Measurements from ENCODE around the gene TFAP2A.
A peak's percentile ranks its signal among the peaks of the same experiment; 100 is the strongest.

TFAP2A gene

GRCh38 chr6:10448096-10448495 lies 33.2 kb upstream of the TFAP2A start:
- H3K4me3 ChIP-seq (ENCODE audit: low read depth, low read length): no peak overlapping the region
- no peaks in the 10 kb centered on the region for H3K27me3 ChIP-seq (ENCODE audit: control insufficient read depth, insufficient read depth, low read length)
- no peaks in the 10 kb centered on the region for H3K9me3 ChIP-seq (ENCODE audit: control insufficient read depth, insufficient read depth, low read length)
- no peaks in the 10 kb centered on the region for H3K4me1 ChIP-seq (ENCODE audit: control insufficient read depth, insufficient read depth, low read length)
- H3K9ac ChIP-seq (ENCODE audit: low read depth, low read length): no peak overlapping the region
- no peaks in the 10 kb centered on the region for H3K36me3 ChIP-seq (ENCODE audit: control insufficient read depth, insufficient read depth, low read length)
- no peak overlapping the region for H3K27ac ChIP-seq (ENCODE audit: low read depth, low read length)

GRCh38 chr6:10446548-10446947 lies 31.7 kb upstream of the TFAP2A start:
- H3K9ac ChIP-seq (ENCODE audit: low read depth, low read length): no peak overlapping the region
- no peak overlapping the region for H3K4me3 ChIP-seq (ENCODE audit: low read depth, low read length)
- no peaks in the 10 kb centered on the region for H3K9me3 ChIP-seq (ENCODE audit: control insufficient read depth, insufficient read depth, low read length)
- H3K27ac ChIP-seq (ENCODE audit: low read depth, low read length): no peak overlapping the region
- H3K4me1 ChIP-seq (ENCODE audit: control insufficient read depth, insufficient read depth, low read length): no peaks in the 10 kb centered on the region
- no peaks in the 10 kb centered on the region for H3K27me3 ChIP-seq (ENCODE audit: control insufficient read depth, insufficient read depth, low read length)
- no peaks in the 10 kb centered on the region for H3K36me3 ChIP-seq (ENCODE audit: control insufficient read depth, insufficient read depth, low read length)

GRCh38 chr6:10441655-10442009 lies 26.8 kb upstream of the TFAP2A start:
- H3K9ac ChIP-seq (ENCODE audit: low read depth, low read length): no peak overlapping the region
- no peaks in the 10 kb centered on the region for H3K4me1 ChIP-seq (ENCODE audit: control insufficient read depth, insufficient read depth, low read length)
- H3K9me3 ChIP-seq (ENCODE audit: control insufficient read depth, insufficient read depth, low read length): no peaks in the 10 kb centered on the region
- no peaks in the 10 kb centered on the region for H3K36me3 ChIP-seq (ENCODE audit: control insufficient read depth, insufficient read depth, low read length)
- H3K27me3 ChIP-seq (ENCODE audit: control insufficient read depth, insufficient read depth, low read length): no peaks in the 10 kb centered on the region
- no peak overlapping the region for H3K4me3 ChIP-seq (ENCODE audit: low read depth, low read length)
- H3K27ac ChIP-seq (ENCODE audit: low read depth, low read length): no peak overlapping the region

- Histone ChIP-seq H3K4me1 (ENCODE audit: control insufficient read depth, insufficient read depth, low read length) (no peaks in the 10 kb centered on the region), H3K9ac (ENCODE audit: low read depth, low read length) (no peak overlapping the region), H3K27ac (ENCODE audit: low read depth, low read length) (no peak overlapping the region)
Measured at GRCh38 chr6:10441004-10441654, 26.3 kb upstream of the TFAP2A start.

GRCh38 chr6:10437891-10438290 lies 23.0 kb upstream of the TFAP2A start:
- Histone ChIP-seq H3K4me3 (ENCODE audit: low read depth, low read length) (no peak overlapping the region), H3K27ac (ENCODE audit: low read depth, low read length) (no peak overlapping the region), H3K9ac (ENCODE audit: low read depth, low read length) (no peak overlapping the region)

More at GRCh38 chr6:10441004-10441654, 26.3 kb upstream of the TFAP2A start:
- no peak overlapping the region for H3K4me3 ChIP-seq (ENCODE audit: low read depth, low read length)
- no peaks in the 10 kb centered on the region for H3K36me3 ChIP-seq (ENCODE audit: control insufficient read depth, insufficient read depth, low read length)
- H3K9me3 ChIP-seq (ENCODE audit: control insufficient read depth, insufficient read depth, low read length): no peaks in the 10 kb centered on the region
- H3K27me3 ChIP-seq (ENCODE audit: control insufficient read depth, insufficient read depth, low read length): no peaks in the 10 kb centered on the region

GRCh38 chr6:10434235-10434634 lies 19.4 kb upstream of the TFAP2A start:
- peaks cover 10% of the 10 kb centered on the region for H3K27me3 ChIP-seq (ENCODE audit: control insufficient read depth, insufficient read depth, low read length)
- no peaks in the 10 kb centered on the region for H3K36me3 ChIP-seq (ENCODE audit: control insufficient read depth, insufficient read depth, low read length)
- no peak overlapping the region for H3K27ac ChIP-seq (ENCODE audit: low read depth, low read length)
- H3K4me3 ChIP-seq (ENCODE audit: low read depth, low read length): no peak overlapping the region
- peaks cover 5% of the 10 kb centered on the region for H3K4me1 ChIP-seq (ENCODE audit: control insufficient read depth, insufficient read depth, low read length)
- H3K9ac ChIP-seq (ENCODE audit: low read depth, low read length): no peak overlapping the region
- no peaks in the 10 kb centered on the region for H3K9me3 ChIP-seq (ENCODE audit: control insufficient read depth, insufficient read depth, low read length)

More at GRCh38 chr6:10437891-10438290, 23.0 kb upstream of the TFAP2A start:
- Histone ChIP-seq H3K36me3 (ENCODE audit: control insufficient read depth, insufficient read depth, low read length) (no peaks in the 10 kb centered on the region), H3K9me3 (ENCODE audit: control insufficient read depth, insufficient read depth, low read length) (no peaks in the 10 kb centered on the region), H3K4me1 (ENCODE audit: control insufficient read depth, insufficient read depth, low read length) (no peaks in the 10 kb centered on the region), H3K27me3 (ENCODE audit: control insufficient read depth, insufficient read depth, low read length) (no peaks in the 10 kb centered on the region)

GRCh38 chr6:10433322-10433721 lies 18.4 kb upstream of the TFAP2A start:
- Histone ChIP-seq H3K9me3 (ENCODE audit: control insufficient read depth, insufficient read depth, low read length) (no peaks in the 10 kb centered on the region), H3K36me3 (ENCODE audit: control insufficient read depth, insufficient read depth, low read length) (no peaks in the 10 kb centered on the region), H3K27ac (ENCODE audit: low read depth, low read length) (no peak overlapping the region), H3K27me3 (ENCODE audit: control insufficient read depth, insufficient read depth, low read length) (peaks cover 19% of the 10 kb centered on the region), H3K9ac (ENCODE audit: low read depth, low read length) (no peak overlapping the region), H3K4me3 (ENCODE audit: low read depth, low read length) (no peak overlapping the region), H3K4me1 (ENCODE audit: control insufficient read depth, insufficient read depth, low read length) (peaks cover 5% of the 10 kb centered on the region)

- H3K4me3 ChIP-seq (ENCODE audit: low read depth, low read length): no peak overlapping the region
- H3K36me3 ChIP-seq (ENCODE audit: control insufficient read depth, insufficient read depth, low read length): no peaks in the 10 kb centered on the region
- peaks cover 37% of the 10 kb centered on the region for H3K27me3 ChIP-seq (ENCODE audit: control insufficient read depth, insufficient read depth, low read length)
- no peak overlapping the region for H3K27ac ChIP-seq (ENCODE audit: low read depth, low read length)
- no peak overlapping the region for H3K9ac ChIP-seq (ENCODE audit: low read depth, low read length)
- peaks cover 8% of the 10 kb centered on the region for H3K4me1 ChIP-seq (ENCODE audit: control insufficient read depth, insufficient read depth, low read length)
- no peaks in the 10 kb centered on the region for H3K9me3 ChIP-seq (ENCODE audit: control insufficient read depth, insufficient read depth, low read length)
Measured at GRCh38 chr6:10431423-10432164, 16.7 kb upstream of the TFAP2A start.

GRCh38 chr6:10429638-10430427 lies 15.0 kb upstream of the TFAP2A start:
- H3K4me3 ChIP-seq (ENCODE audit: low read depth, low read length): no peak overlapping the region
- peaks cover 20% of the 10 kb centered on the region for H3K4me1 ChIP-seq (ENCODE audit: control insufficient read depth, insufficient read depth, low read length)
- H3K27ac ChIP-seq (ENCODE audit: low read depth, low read length): no peak overlapping the region
- H3K9me3 ChIP-seq (ENCODE audit: control insufficient read depth, insufficient read depth, low read length): no peaks in the 10 kb centered on the region
- peaks cover 54% of the 10 kb centered on the region for H3K27me3 ChIP-seq (ENCODE audit: control insufficient read depth, insufficient read depth, low read length)
- H3K9ac ChIP-seq (ENCODE audit: low read depth, low read length): no peak overlapping the region
- no peaks in the 10 kb centered on the region for H3K36me3 ChIP-seq (ENCODE audit: control insufficient read depth, insufficient read depth, low read length)

GRCh38 chr6:10426781-10427279 lies 12.0 kb upstream of the TFAP2A start:
- Histone ChIP-seq H3K27ac (ENCODE audit: low read depth, low read length) (peak overlapping the region; percentile 67), H3K36me3 (ENCODE audit: control insufficient read depth, insufficient read depth, low read length) (no peaks in the 10 kb centered on the region), H3K27me3 (ENCODE audit: control insufficient read depth, insufficient read depth, low read length) (peaks cover 84% of the 10 kb centered on the region), H3K9ac (ENCODE audit: low read depth, low read length) (no peak overlapping the region), H3K4me1 (ENCODE audit: control insufficient read depth, insufficient read depth, low read length) (peaks cover 40% of the 10 kb centered on the region), H3K9me3 (ENCODE audit: control insufficient read depth, insufficient read depth, low read length) (no peaks in the 10 kb centered on the region), H3K4me3 (ENCODE audit: low read depth, low read length) (peak overlapping the region; percentile 44)

Measured in HUES48 (cell line).